Body of pancreas (tissue), 4 donors: ENCODE results near the gene ZNF536. TPM values are rescaled to one million over a fixed set of nuclear protein-coding genes. Genes with fewer than 3 reads are reported as not detected.

Experiments used
- ATAC-seq: fragments of 150-250 bp; one replicate; pipeline ENCODE4 v1.9.1; 2016
- DNase-seq, 4 donors: peaks; one replicate each; pipeline ENCODE4 v3.0.0-alpha.2; 2019
- H3K27ac ChIP-seq, 4 donors: fragments of 200-600 bp; sonication (generic); 1 replicate in 3 of 4; 2 replicates in 1 of 4; pipeline versions ENCODE4 v1.5.1 to v1.6.1; 2016 to 2019; ENCODE audit warnings: mild to moderate bottlenecking in 1 of 4, mixed read lengths in 1 of 4, moderate library complexity in 1 of 4
- H3K27me3 ChIP-seq, 2 donors: fragments of 200-600 bp; sonication (generic); one replicate each; pipeline ENCODE4 v1.6.0; 2016; ENCODE audit warnings: mild to moderate bottlenecking in 1 of 2
- H3K36me3 ChIP-seq, 2 donors: fragments of 200-600 bp; sonication (generic); replicated peaks in 1 of 2; 2 replicates each; pipeline ENCODE4 v1.5.1; 2016; ENCODE audit warnings: low read depth in 2 of 2; ENCODE audit not compliant: insufficient read depth in 1 of 2
- H3K4me1 ChIP-seq: fragments of 200-600 bp; sonication (generic); one replicate; pipeline ENCODE4 v1.6.0; 2016
- H3K4me3 ChIP-seq, 2 donors: fragments of 200-600 bp; sonication (generic); 1 replicate in 1 of 2; 2 replicates in 1 of 2; pipeline ENCODE4 v1.5.1; 2016 to 2019
- H3K9me3 ChIP-seq, 3 donors: fragments of 200-600 bp; sonication (generic); 1 replicate in 2 of 3; 2 replicates in 1 of 3; pipeline ENCODE4 v1.5.1; 2016
- POLR2A ChIP-seq, 3 donors: fragments of 450-650 bp; IDR thresholded peaks; one replicate each; pipeline ENCODE4 v1.6.1; 2016; ENCODE audit warnings: antibody characterized with exemption in 3 of 3, mild to moderate bottlenecking in 2 of 3
- WGBS, 2 donors: methylation state at CpG; one replicate each; pipeline ENCODE4 v1.1.5; 2017; 5-methylcytosine and 5-hydroxymethylcytosine counted together
- intact Hi-C: fragments of 100-400 bp; cut with DNase I; formaldehyde crosslinking; loops from one replicate; pipeline ENCODE4 v1.15.1; 2023
- total RNA-seq, 2 donors: library from RNA; depleted of rRNA; stranded (reverse); fragments of >200 nt; gene quantifications; one replicate each; pipeline ENCODE4 v1.1.0, GENCODE V29; 2016
- TF ChIP-seq, protein P1 (sequence below), 7 experiments: fragments of 450-650 bp in 4 of 7; fragments of 200-600 bp in 3 of 7; sonication (generic) in 3 of 7; IDR thresholded peaks; one replicate each; pipeline ENCODE4 v1.5.1; 2016 to 2019; ENCODE audit warnings: antibody characterized with exemption in 7 of 7

The ZNF536 gene
- total RNA-seq, 2 donors from 2014 or later: not detected

DNA sequence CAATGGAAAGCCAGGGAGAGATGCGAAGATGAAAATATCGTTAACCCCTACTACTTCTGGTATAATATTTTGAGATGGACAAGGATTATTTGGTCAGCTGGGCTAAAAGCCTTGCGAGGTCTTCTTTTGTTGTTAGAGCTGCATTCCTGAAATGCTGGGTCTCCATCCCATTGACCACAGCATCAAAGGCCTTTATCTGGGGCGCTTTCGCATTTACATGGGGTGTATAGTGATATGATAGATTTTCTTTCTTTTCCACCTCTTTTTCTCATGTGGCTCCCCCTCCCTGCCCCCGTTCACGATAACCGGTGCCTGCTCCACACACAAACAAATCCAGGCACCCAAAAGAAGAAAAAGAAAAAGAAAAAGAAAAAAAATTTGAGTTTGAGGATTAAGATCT, 77.5 kb downstream of the ZNF536 start:
- Histone ChIP-seq H3K36me3 (no peaks in the 10 kb centered on the region), H3K4me1 (peaks cover 7% of the 10 kb centered on the region), H3K9me3 (no peaks in the 10 kb centered on the region), H3K4me3 (no peak overlapping the region), H3K27ac (no peak overlapping the region), H3K27me3 (no peaks in the 10 kb centered on the region)
- DNase-seq (no peak), ATAC-seq (no peak)
- 49 to 56% methylated on average over 8 of the region's 8 CpGs for WGBS, 2 donors
- no peak for TF ChIP-seq POLR2A (IDR thresholded peaks at IDR 0.05)
- TF ChIP-seq, protein P1, sequence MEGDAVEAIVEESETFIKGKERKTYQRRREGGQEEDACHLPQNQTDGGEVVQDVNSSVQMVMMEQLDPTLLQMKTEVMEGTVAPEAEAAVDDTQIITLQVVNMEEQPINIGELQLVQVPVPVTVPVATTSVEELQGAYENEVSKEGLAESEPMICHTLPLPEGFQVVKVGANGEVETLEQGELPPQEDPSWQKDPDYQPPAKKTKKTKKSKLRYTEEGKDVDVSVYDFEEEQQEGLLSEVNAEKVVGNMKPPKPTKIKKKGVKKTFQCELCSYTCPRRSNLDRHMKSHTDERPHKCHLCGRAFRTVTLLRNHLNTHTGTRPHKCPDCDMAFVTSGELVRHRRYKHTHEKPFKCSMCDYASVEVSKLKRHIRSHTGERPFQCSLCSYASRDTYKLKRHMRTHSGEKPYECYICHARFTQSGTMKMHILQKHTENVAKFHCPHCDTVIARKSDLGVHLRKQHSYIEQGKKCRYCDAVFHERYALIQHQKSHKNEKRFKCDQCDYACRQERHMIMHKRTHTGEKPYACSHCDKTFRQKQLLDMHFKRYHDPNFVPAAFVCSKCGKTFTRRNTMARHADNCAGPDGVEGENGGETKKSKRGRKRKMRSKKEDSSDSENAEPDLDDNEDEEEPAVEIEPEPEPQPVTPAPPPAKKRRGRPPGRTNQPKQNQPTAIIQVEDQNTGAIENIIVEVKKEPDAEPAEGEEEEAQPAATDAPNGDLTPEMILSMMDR (IDR thresholded peaks at IDR 0.05): no peak
- intact Hi-C loops: no loop called here

- Histone ChIP-seq H3K27ac (no peak overlapping the region), H3K4me3 (no peak overlapping the region), H3K4me1 (peaks cover 7% of the 10 kb centered on the region), H3K36me3 (no peaks in the 10 kb centered on the region), H3K9me3 (no peaks in the 10 kb centered on the region), H3K27me3 (no peaks in the 10 kb centered on the region)
- DNase-seq (peak in 1 of 4 donors; percentile 31), ATAC-seq (peak; percentile 56)
- WGBS, 2 donors: 18 to 20% methylated on average over 7 of the region's 7 CpGs
- intact Hi-C loops: no loop called here
- TF ChIP-seq POLR2A (IDR thresholded peaks at IDR 0.05): no peak
- TF ChIP-seq, protein P1 (IDR thresholded peaks at IDR 0.05): no peak
Measured at GRCh38 chr19:30450100-30450499, 77.9 kb downstream of the ZNF536 start.

DNA sequence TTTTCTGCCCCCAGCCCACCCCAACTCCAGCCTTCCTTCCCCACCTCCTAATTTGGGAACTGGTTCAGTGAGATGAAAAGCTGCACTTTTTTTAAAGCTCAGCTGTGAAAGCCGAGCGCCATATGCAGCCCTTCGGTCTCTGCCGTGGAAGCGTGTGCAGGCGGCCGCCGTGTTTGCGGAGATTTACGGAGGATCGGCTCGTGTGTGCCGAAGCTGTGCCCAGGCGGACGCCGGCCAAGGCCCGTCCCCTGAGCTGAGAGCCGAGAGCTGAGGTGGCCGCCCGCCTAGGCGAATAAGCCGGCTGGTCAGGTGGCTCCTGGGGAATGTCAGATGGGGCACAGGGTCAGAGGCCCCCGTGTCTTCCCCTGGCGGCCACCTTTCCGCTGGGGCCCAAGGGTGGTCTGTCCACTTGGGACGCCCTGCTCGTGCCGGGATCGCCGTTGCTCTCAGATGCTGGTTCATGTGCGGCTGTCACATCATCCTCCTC, 78.7 kb downstream of the ZNF536 start:
- Histone ChIP-seq H3K4me3 (no peak overlapping the region), H3K27ac (no peak overlapping the region), H3K4me1 (peaks cover 7% of the 10 kb centered on the region), H3K36me3 (no peaks in the 10 kb centered on the region), H3K9me3 (no peaks in the 10 kb centered on the region), H3K27me3 (no peaks in the 10 kb centered on the region)
- 58 to 78% methylated on average over 23 to 31 of the region's 31 CpGs for WGBS, 2 donors
- intact Hi-C loops: no loop called here
- ATAC-seq (no peak), DNase-seq (no peak)
- TF ChIP-seq, protein P1 (IDR thresholded peaks at IDR 0.05): no peak
- no peak for TF ChIP-seq POLR2A (IDR thresholded peaks at IDR 0.05)

DNA sequence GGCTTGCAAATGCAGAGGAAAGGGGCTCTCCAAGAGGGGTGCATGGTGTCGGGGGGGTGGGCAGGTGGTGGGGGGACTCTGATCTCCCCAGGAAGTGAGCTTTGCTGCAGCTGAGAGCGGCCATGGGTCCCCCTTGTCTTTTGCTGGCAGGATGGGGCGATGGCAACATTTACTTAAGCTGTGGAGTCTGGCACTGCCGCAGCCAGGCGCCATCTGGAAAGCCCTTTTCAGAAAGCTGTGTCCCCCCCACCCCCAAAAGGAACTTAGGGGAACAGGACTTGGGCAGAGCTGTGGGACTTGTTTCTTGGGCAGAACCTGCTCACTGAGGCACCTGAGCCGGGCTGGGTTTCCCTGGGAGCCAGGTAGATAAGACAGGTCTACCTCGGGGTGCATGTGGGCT, 80.7 kb downstream of the ZNF536 start:
- no peak for DNase-seq
- TF ChIP-seq, protein P1 (IDR thresholded peaks at IDR 0.05): no peak
- no peak for TF ChIP-seq POLR2A (IDR thresholded peaks at IDR 0.05)

DNA sequence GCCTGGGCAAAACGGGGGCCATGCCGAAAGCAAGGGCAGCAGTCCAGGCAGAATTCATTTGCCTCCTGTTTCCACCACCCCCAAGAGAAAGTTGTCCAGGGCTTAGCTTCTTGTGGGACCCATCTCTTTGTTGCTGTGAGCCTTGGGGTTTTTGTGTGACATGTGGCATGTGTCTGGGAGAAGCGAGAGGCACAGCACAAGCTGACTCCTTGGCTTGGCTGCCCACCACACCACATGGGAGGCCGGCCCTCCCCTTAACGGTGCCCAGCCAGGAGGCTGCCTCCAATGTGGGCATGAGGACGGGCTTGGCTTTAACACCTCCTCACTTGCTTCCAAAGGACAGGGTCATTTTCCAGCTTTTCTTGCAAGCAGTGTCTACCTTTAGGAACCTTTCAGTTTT, 81.6 kb downstream of the ZNF536 start:
- TF ChIP-seq, protein P1 (IDR thresholded peaks at IDR 0.05): no peak
- no peak for TF ChIP-seq POLR2A (IDR thresholded peaks at IDR 0.05)
- WGBS, 2 donors: 53 to 61% methylated on average over 4 to 6 of the region's 6 CpGs
- no peaks in the 10 kb centered on the region for H3K9me3 ChIP-seq
- no peak for ATAC-seq
- DNase-seq: no peak
- intact Hi-C loops: no loop called here
- no peaks in the 10 kb centered on the region for H3K36me3 ChIP-seq
- H3K4me1 ChIP-seq: peaks cover 7% of the 10 kb centered on the region
- no peaks in the 10 kb centered on the region for H3K27me3 ChIP-seq
- no peak overlapping the region for H3K4me3 ChIP-seq
- H3K27ac ChIP-seq: no peak overlapping the region

More for the DNA sequence above, 80.7 kb downstream of the ZNF536 start:
- intact Hi-C loops: no loop called here
- H3K36me3 ChIP-seq: no peaks in the 10 kb centered on the region
- H3K4me1 ChIP-seq: peaks cover 7% of the 10 kb centered on the region
- no peak overlapping the region for H3K4me3 ChIP-seq
- 65 to 69% methylated on average over 6 to 7 of the region's 7 CpGs for WGBS, 2 donors
- H3K27ac ChIP-seq: no peak overlapping the region
- no peak for ATAC-seq
- H3K9me3 ChIP-seq: no peaks in the 10 kb centered on the region
- no peaks in the 10 kb centered on the region for H3K27me3 ChIP-seq
